HG03135 (cell line): Measurements from ENCODE around the gene TRPT1.
A peak's percentile ranks its signal among the peaks of the same experiment; 100 is the strongest.

Experiments used
- ATAC-seq: cut with Tn5 transposase; IDR thresholded peaks from one replicate; pipeline ENCODE4 v1.9.1; 2021; ENCODE audit warnings: mild to moderate bottlenecking, moderate library complexity; ENCODE audit not compliant: unreplicated experiment

Gene TRPT1

GRCh38 chr11:64231546-64231945 lies 5.6 kb upstream of the TRPT1 start:
- ATAC-seq: no peak

DNA sequence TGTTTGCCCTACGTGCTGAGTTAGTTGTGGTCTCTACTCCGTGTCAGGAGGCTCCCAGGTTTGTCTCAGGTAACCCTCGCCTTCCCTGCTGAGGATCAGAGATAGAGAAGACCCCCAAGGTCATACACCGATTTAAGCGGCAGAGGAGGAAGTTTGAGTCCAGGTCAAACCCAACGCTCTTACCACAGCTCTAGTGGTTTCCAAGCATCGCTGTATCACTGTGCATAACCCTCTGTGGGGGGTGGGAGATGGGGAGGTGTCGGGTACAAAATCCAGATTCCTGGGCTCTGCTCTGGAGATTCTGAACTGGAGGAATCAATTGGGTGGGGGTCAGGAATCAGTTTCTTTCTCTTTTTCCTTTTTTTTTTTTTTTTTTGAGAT lies 5.0 kb upstream of the TRPT1 start:
- no peak for ATAC-seq

- ATAC-seq: peak; percentile 42
Measured at GRCh38 chr11:64230171-64230984, 4.4 kb upstream of the TRPT1 start, which contains the start of gene DNAJC4. Gene DNAJC4, plus strand, starts transcription at chr11:64230548. Its CDS starts 307 bp downstream, at chr11:64230855.

GRCh38 chr11:64229744-64230170 lies 3.8 kb upstream of the TRPT1 start:
- ATAC-seq: no peak

GRCh38 chr11:64229090-64229743 lies 3.2 kb upstream of the TRPT1 start:
- no peak for ATAC-seq

GRCh38 chr11:64227405-64227956 lies 1.5 kb upstream of the TRPT1 start:
- ATAC-seq: no peak

GRCh38 chr11:64226507-64227051 lies 593 bp upstream of the TRPT1 start:
- ATAC-seq: no peak

- no peak for ATAC-seq
Measured at GRCh38 chr11:64224891-64225607, 937 bp downstream of the TRPT1 start.

- ATAC-seq: no peak
Measured at GRCh38 chr11:64224151-64224890, 1.7 kb downstream of the TRPT1 start.

DNA sequence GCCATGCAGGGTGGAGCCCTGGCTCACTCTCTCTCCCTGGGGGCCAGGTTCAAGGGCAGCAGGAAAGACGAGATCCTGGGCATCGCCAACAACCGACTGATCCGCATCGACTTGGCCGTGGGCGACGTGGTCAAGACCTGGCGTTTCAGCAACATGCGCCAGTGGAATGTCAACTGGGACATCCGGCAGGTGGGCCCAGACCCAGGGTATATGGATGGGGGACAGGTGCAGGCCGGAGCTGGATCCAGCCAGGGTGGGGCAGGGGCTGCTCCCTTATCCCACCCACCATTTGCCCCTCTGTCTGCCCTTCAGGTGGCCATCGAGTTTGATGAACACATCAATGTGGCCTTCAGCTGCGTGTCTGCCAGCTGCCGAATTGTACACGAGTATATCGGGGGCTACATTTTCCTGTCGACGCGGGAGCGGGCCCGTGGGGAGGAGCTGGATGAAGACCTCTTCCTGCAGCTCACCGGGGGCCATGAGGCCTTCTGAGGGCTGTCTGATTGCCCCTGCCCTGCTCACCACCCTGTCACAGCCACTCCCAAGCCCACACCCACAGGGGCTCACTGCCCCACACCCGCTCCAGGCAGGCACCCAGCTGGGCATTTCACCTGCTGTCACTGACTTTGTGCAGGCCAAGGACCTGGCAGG lies 2.9 kb downstream of the TRPT1 start:
- ATAC-seq: no peak

DNA sequence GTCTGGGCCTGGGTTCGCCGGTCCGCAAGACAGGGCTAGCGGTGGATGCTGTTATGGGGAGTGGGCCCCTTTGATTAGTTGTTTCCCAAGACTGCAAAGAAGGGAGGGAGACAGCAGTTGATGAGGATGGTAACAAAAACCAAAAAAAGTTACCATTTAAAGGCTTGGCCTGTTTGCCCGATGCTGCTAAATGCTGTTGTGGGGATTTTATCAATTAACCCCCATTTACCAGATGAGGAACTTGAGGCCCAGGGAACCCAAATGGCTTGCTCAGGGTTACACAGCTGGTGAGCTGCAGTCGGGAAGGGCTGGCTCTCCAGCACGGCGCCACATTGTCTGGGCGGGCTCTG lies 3.4 kb downstream of the TRPT1 start:
- no peak for ATAC-seq

- ATAC-seq: no peak
Measured at GRCh38 chr11:64220798-64221197, 5.2 kb downstream of the TRPT1 start.

GRCh38 chr11:64220271-64220670 lies 5.7 kb downstream of the TRPT1 start:
- ATAC-seq: no peak

- no peak for ATAC-seq
Measured at GRCh38 chr11:64219755-64220154, 6.2 kb downstream of the TRPT1 start.

- ATAC-seq: no peak
Measured at GRCh38 chr11:64219354-64219684, 6.7 kb downstream of the TRPT1 start.

DNA sequence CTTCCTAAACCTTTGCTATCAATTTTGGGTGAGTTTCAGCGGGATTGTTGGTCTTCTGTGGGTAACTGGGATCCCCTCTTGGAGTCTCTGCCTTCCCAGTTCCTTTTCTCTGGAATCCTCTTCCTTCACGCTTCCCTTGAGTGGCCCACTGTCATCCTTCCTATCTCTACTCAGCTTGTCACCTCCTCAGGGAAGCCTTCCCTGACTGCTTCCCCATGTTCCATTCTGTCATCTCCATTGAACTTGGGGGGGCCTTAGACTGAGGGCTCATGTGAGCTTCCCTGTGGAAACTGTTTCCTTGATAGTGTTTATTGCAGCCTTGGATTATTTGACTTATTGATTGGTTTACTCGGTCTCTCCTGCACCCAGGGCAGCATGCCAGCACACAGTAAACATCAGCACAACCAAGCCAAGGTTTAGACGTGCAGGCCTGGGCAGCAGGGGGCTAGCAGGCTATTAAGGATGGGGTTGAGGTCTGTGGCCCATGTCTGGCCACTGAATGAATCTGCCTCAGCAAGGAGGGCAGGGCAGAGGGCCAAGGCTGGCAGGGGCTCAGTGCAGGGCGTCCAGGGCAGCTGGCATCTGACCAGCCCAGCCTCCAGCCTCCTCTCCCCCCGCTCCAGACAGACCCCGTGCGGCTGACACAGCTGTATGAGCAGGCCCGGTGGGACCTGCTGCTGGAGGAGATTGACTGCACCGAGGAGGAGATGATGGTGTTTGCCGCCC lies 7.2 kb downstream of the TRPT1 start:
- ATAC-seq: no peak

DNA sequence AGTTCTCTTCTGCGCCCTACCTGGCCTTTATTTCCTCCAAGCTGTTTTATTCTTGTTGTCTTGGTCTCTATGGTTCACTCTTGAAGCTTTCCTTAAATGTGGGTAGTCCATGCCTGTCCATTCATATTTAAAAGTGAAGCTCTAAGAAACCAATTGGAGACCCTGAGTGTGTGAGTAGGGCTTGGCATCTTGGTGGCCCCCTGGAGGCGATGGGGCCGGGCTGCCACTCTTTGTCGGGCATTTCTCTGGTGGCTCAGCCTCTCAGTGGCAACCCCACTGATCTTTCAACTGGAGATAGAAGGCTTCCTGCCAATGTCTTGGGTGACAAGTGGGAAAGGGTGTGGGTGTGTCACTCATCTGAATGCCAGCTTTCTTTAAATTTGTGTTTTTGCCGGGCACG lies 9.1 kb downstream of the TRPT1 start:
- ATAC-seq: no peak

DNA sequence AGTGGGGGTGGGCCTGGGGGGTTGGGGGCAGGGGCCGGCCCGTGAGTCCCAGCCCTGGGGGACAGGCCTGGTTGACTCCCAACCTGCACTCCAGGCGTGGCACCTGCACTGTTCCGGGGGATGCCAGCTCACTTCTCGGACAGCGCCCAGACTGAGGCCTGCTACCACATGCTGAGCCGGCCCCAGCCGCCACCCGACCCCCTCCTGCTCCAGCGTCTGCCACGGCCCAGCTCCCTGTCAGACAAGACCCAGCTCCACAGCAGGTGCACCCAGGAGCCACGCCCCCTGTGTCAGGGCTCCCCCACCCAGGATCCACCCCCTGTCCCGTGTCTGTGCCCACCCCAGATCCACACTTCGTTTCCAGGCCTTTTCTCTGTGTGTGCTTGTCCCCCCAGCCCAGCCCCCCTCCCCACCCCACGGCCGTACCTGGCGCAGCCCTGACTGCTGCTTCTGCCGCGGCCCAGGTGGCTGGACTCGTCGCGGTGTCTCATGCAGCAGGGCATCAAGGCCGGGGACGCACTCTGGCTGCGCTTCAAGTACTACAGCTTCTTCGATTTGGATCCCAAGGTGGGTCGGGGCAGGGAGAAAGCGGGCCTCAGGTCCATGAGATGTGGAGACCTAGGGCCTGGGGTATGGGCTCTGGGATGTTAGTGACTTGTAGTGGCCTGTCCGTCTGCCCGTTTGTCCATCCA lies 14.7 kb downstream of the TRPT1 start:
- no peak for ATAC-seq
